Lower leg skin (tissue), 3 donors: ENCODE results near the gene KCNMA1.
"Not testable (repeated sequence)": the region's sequence is repeated elsewhere in the genome, so short reads cannot be mapped to it uniquely, and the experiment has no call there.

Experiments used
- CTCF ChIP-seq, 3 donors: fragments of 450-650 bp; IDR thresholded peaks; one replicate each; pipeline ENCODE4 v1.5.1; 2016; ENCODE audit warnings: antibody characterized with exemption in 3 of 3, mild to moderate bottlenecking in 3 of 3, moderate library complexity in 2 of 3
- POLR2A ChIP-seq, 2 donors: fragments of 450-650 bp; IDR thresholded peaks; one replicate each; pipeline ENCODE4 v1.6.1; 2016 to 2017; ENCODE audit warnings: antibody characterized with exemption in 2 of 2, mild to moderate bottlenecking in 1 of 2, moderate library complexity in 1 of 2

- not testable (repeated sequence) for TF ChIP-seq CTCF, POLR2A (IDR thresholded peaks at IDR 0.05)
Observed at GRCh38 chr10:77683088-77683432, 45.5 kb upstream of the KCNMA1 start.
